HG03521 (cell line): ENCODE data around the gene TSHZ2.

ENCODE experiments used
- ATAC-seq: cut with Tn5 transposase; IDR thresholded peaks from one replicate; pipeline ENCODE4 v1.9.1; 2021; ENCODE audit warnings: mild to moderate bottlenecking, moderate library complexity; ENCODE audit not compliant: unreplicated experiment

The TSHZ2 gene

DNA sequence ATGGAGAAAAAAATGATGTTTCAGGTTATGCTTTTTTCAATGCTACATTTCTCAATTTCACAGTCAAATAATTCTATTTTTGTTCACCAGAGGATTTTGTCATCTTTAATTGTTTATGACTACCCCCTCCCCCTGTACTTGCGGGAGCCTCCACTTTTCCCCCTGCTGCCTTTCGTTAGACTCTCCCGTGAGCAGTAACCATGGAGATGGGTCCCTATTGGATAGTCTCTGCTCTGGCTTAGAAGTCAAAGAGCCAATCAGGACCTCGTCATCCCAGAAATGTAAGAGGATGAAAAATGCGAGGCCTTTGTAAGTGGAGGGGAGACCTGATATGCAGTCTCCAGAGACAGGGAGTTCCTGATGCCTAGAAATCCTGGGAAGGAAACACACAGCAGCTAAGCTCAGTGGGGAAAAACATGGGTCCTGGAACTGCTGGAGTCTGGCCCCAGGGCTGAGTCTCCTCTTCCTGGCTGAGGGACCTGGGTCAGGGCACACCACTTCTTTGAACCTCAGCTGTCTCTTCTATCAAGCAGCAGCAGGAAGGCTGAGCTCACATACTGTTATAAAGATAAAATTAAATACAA lies 298.7 kb downstream of the TSHZ2 start:
- ATAC-seq = no peak

DNA sequence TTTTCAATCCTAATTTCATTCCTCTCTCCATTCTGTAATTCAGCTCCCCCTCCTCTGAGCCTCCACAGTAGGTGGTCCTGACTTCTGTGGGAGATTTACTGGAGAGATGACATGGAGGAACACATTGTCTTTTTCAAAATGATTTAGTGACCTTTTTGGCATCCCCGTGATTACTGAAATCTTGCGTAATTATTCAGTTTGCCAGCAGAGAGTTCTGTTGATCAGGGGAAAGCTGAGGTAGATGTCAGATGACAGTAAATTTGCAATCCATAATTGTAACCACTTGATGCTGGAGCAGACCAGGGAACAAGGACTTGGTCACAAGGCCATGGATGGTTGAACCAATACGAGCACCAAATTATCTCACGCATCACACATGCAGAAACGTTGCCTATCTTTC lies 302.2 kb downstream of the TSHZ2 start:
- ATAC-seq = no peak

DNA sequence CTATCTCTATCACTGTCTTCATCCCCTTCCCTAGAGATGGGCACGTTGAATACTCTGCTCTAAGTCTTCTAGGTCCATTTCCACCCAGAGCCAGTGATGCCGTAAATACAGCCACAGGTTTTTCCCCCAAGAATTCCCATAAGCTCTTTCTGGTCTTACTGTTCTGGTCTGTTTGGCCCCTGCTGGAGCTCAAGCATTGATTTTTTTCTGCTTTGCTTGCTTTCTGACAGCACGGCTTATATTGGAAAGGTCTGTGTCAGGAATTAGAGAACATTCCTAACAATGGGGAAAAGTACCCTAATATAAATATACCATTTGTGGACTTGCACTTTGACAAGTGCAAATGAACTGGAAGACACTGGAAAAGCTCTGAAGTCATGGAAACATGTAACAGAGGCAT lies 302.6 kb downstream of the TSHZ2 start:
- no peak for ATAC-seq

DNA sequence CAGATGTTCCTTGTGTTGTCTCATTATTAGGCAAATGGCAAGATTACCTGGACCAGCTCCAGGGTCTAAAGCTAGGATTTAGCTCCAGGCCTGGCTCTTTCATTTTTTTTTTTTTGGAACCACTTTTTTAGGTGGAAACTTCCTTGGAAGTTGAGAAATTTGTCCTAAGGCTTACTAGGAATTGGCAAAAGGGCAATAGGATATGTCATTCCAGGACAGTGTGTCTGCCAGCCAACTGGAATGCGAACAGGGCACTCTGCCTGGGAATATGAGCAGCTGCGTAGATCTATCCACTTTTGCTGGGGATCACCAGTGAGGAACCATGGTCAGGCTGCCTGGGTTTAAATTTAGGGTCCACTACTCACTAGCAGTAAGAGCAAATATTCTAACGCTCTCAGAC lies 304.0 kb downstream of the TSHZ2 start:
- ATAC-seq = no peak

DNA sequence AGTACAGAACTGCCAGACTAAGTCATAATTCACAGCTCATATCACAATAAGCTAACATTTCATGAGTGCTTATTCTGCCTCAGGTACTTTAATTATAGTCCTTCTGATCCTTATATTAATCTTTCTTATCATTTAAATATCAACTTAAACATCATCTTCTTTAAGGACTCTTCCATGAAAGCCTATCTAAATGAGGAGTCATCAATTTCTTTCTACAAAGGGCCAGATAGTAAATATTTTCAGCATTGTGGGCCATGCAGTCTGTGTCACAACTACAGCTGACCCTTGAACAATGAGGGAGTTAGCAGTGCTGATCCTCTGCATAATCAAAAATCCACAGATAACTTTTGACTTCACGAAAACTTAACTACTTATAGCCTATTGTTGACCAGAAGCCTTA lies 306.4 kb downstream of the TSHZ2 start:
- ATAC-seq = no peak

- ATAC-seq = no peak
Observed at GRCh38 chr20:53279735-53280134, 307.6 kb downstream of the TSHZ2 start.

DNA sequence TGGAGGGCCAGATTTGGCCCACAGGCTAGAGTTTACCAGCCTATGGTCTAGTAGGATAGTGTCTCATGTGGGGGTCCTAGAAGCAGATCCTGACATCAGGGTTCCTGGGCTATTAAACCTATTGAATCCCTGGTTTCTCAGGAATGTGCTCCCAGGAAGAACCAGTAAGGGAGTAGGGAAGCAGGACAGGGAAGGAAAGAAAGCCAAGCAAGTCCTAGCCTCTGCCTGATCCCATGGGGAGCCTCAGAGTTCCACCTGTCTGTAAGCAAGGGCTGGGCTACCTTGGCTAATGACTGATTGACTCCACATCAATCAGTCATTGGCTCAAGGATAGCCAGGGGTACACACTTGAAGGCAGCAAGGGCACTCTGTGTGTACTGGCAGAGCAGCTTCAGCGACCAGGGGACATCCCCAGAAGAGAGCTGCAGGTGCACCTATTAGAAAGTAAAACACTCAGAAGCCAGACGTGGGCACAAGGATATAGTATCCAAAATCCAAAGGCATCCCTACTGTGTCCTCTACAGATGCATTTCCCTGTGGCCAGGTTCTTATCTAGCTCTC lies 309.5 kb downstream of the TSHZ2 start:
- ATAC-seq = no peak

DNA sequence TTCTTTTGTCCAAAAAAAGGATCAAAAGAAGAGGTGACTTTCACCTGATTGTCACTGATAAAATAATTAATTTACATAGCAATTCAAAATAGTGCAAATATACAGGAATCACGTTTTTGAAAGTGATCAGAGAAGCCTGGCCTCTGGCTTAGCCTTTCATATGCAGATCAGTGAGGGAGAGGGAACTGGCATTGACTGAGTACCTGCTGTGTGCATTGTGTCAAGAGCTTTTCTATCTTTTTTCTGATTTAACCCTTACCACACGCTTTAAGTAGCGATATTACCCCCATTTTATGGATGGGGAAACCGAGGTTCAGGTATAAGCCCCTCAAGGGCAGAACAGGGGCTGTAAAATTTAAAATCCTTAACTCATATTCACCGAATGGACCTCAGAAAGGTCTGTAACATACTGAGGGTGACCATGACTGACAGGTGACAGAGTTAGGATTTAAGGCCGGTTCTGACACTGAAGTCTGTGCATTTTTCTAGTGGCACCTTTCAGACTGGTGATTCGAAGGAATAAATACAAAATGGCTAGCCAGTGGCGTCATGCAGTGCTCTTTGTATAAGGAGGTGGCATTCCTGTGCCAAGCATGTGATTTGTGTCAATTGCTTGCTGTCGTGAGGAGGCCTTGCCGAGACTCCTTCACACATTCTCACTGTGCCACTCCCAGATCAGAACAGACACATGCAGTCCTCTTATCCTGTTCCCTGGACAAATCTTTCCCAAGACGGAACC lies 310.2 kb downstream of the TSHZ2 start:
- no peak for ATAC-seq

DNA sequence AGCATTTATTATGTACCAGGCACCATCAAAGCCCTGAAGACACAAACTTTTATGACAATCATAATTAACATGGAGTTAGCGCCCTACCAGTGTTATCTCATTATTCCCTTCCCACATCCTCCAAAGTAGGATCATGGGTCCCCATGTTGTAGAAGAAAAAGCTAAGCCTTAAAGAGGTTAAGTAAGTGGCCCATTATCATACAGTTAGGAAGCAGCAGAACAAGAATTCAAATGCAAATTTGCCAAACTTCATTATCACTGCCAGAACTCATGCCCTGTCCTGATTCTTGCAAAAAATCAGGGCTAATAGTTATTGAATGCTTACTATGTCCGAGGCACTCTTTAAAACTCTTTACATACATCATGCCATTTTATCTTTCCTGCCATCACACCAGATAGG lies 310.9 kb downstream of the TSHZ2 start:
- no peak for ATAC-seq

DNA sequence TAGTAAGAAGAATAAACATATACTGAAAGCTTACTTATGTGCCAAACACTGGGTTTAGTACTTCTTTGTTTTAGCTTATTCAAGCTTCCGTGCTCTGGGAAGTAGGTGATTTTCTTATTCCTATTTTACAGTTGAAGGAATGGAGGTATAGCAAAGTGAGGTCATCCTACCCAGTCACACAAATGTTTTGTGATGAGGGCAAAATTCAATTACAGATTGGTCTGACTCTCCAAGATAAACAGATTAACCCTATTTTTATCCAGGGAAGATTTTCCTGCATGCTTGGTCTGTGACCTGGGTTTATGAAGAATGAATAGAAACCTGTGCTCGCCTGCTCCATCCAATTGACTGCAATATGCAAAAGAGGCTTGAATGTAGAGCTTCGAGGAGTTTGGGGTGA lies 311.4 kb downstream of the TSHZ2 start:
- ATAC-seq = no peak

DNA sequence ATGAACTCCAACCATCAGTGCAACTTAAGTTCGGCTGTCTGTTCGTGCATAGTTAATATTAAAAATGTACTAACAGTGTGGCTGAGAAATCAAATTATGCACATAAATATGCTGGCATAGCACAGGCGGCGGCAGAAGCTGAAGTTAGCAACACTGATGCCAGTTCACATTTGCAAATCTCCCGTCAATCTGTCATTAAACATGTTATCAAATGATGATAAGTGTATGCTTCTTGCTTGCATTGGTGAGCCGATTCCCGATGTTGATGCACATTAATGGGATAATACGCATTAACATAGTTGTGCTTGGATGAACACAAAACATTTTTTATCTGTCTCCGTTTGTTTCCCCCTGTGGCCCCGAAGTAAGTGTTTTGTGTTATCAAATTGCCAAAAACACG lies 312.1 kb downstream of the TSHZ2 start:
- no peak for ATAC-seq

DNA sequence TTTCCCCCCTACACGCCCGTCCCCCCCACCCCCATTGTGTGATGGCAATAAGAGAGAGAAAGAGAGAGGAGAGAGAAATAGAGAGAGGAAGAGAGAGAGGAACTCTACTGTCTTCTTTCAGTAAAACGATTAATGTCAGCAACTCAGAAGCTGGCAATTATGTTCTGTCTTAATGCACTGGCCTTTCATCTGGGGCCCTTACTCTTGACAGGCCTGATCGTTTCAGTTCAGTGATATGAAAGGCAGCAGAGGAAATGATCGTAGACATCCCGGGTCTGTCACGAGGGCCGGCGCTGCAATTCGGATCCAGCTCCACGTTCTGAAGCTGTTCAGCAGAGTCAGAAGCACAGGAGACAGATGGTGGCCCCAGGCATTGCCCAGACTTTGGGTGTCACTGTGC lies 312.5 kb downstream of the TSHZ2 start:
- ATAC-seq = no peak

DNA sequence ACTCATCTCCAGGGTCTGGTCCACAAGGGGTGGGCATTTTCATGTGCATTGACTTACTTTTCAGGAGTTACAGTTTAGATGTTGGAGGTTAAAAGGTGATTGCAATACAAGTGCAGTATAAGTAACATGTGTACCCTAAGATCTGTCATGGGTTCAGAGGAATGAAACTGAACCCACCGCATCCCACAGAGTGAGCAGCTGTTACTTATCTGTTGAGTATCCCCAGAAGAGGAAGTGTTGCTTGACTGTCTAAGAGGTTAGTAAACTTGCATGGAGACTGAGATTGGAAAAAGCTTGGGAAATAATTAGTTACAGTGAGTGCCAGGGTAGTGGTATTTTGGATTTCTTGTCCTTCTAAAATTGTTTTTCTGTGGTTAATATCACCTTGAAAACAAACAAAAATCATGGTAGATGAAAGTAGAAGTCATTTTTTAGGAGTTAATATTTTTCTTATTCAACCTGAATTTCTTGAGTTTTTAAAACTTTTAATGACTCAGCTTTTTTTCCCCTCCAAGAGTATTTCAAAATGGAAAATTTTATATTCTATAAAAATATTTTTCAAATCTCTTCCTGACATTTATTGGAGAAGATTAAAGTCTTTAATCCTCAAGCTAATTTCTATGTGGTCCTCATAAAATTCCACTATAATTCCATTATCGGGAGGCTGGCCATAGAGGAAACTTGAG lies 315.3 kb downstream of the TSHZ2 start:
- no peak for ATAC-seq

DNA sequence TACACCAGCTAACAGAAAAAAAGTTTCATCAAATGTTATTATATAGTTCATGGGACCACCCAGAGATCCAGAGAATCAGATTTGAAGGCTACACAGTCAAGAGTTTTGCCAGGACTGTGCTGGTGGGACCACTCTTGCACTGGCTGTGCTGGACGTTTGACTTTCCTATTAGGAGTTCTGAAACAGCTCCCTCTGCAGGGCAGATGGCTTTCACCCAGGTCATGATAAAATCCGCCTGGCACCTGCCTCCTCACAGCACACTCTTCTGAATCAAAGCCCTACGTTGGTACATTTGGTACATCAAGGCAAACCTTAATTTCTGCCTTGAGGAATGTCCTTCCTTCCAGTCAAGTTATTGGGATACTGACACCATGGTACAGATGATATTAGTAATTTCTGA lies 319.4 kb downstream of the TSHZ2 start:
- no peak for ATAC-seq

DNA sequence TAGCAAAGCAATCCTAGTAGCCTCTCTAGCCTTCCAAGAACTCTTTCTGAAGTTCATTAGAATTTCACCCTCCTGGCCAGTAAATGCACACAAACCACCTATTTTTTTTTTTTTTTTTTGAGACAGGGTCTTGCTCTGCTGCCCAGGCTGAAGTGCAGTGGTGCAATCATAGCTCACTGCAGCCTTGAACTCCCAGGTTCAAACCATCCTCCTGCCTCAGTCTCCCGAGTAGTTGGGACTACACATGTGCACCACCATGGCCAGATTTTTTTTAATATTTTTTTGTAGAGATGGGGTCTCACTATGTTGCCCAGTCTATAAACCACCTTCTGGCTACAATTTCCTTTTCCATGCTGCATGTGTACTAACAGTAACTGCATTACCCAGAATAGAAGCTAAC lies 320.2 kb downstream of the TSHZ2 start:
- no peak for ATAC-seq

DNA sequence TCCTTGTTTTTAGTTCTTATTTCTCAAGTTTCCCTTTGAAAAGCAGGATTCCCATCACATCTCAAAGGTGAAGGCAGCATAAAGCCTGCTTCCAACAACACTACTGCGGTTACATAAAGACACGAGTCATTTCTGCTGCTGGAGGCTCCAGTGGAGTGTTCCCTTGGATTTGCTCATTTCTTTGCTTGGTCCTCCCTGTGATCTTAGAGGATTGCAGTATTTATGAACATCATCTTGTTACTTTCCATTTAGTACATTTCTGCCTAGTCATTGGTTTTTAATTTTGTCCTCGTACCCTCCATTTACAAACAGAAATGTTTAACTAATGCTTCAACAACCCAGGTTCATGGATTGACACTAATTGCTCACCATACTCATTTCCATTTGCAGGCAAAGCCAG lies 322.6 kb downstream of the TSHZ2 start:
- no peak for ATAC-seq

- ATAC-seq = no peak
Observed at GRCh38 chr20:53296025-53296424, 323.9 kb downstream of the TSHZ2 start.

DNA sequence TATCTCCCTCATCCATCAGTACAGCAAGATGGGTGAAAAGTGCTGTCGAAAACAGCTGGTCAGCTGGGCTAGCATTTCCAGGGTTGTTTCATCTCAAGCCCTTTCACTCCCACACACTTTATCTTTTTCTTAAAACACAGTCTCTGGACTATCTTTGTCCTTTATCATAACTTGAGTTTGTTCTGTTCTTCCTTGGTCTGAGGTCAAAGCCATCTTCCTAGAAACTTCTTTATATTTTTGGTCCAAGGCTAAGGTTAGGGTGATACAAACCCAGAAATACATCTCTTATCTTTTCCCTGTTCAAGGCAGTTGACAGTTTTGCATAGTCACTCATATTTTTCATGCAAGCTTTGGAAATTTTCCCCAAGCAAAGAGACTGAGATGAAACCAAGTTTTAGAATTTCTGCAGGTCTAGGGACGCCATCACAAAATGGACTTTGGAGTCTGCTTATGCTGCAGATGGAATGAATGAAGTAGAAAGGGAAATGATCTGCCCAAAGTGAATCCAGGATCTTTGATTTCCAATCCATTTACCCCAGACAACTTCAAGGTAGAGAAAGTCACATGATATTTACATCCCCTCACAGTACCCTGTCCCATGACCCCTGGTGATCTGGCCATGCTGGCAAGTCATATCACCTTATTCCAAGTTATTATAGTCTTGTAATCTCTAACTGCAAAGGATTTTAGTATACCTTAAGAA lies 324.4 kb downstream of the TSHZ2 start:
- no peak for ATAC-seq

- ATAC-seq = no peak
Observed at GRCh38 chr20:53297154-53297529, 325.0 kb downstream of the TSHZ2 start.

GRCh38 chr20:53298260-53298659 lies 326.1 kb downstream of the TSHZ2 start:
- no peak for ATAC-seq

- no peak for ATAC-seq
Observed at GRCh38 chr20:53298911-53299310, 326.8 kb downstream of the TSHZ2 start.

GRCh38 chr20:53299831-53300230 lies 327.7 kb downstream of the TSHZ2 start:
- ATAC-seq = no peak
